DMS114 treated with DMSO at 0.1 percent for 48 hours (cell line): ENCODE data around the gene OR1L8.
"Not testable (repeated sequence)": the region's sequence is repeated elsewhere in the genome, so short reads cannot be mapped to it uniquely, and the experiment has no call there.

Source experiments
- DNase-seq: peaks from one replicate; lab custom pipeline; 2025; ENCODE audit not compliant: unreplicated experiment; lab: John Stamatoyannopoulos, UW

OR1L8 gene

GRCh38 chr9:122583284-122583683 is at the start of gene OR1L8:
Gene OR1L8 (minus strand): TSS chr9:122583384. CDS start chr9:122568477, 14,907 bp downstream.
- DNase-seq = not testable (repeated sequence)

GRCh38 chr9:122619996-122620395 is 36.8 kb upstream of the OR1L8 start:
- DNase-seq = no peak

GRCh38 chr9:122614362-122614761 is 31.2 kb upstream of the OR1L8 start, which contains the start of gene OR1Q1:
Gene OR1Q1 (plus strand): TSS chr9:122614738. CDS start chr9:122614738, 0 bp downstream.
- DNase-seq = no peak

GRCh38 chr9:122609804-122610203 is 26.6 kb upstream of the OR1L8 start:
- no peak for DNase-seq

- DNase-seq = no peak
Observed at GRCh38 chr9:122606587-122606986, 23.4 kb upstream of the OR1L8 start.

GRCh38 chr9:122605691-122606090 is 22.5 kb upstream of the OR1L8 start:
- no peak for DNase-seq

- no peak for DNase-seq
Observed at GRCh38 chr9:122580360-122580759, 2.8 kb downstream of the OR1L8 start.

GRCh38 chr9:122579874-122580273 is 3.3 kb downstream of the OR1L8 start:
- no peak for DNase-seq

- no peak for DNase-seq
Observed at GRCh38 chr9:122572456-122572855, 10.7 kb downstream of the OR1L8 start.

GRCh38 chr9:122567901-122568300 is 15.3 kb downstream of the OR1L8 start:
- DNase-seq = no peak

- no peak for DNase-seq
Observed at GRCh38 chr9:122562134-122562760, 20.9 kb downstream of the OR1L8 start.

- no peak for DNase-seq
Observed at GRCh38 chr9:122561446-122561845, 21.7 kb downstream of the OR1L8 start.

- DNase-seq = no peak
Observed at GRCh38 chr9:122552812-122553211, 30.4 kb downstream of the OR1L8 start, which contains the start of gene OR1N2. Gene OR1N2 (plus strand): TSS chr9:122553112. CDS start chr9:122553212, 100 bp downstream.

GRCh38 chr9:122551371-122551770 is 31.8 kb downstream of the OR1L8 start:
- no peak for DNase-seq

GRCh38 chr9:122546196-122546595 is 37.0 kb downstream of the OR1L8 start:
- no peak for DNase-seq

GRCh38 chr9:122538757-122539156 is 44.4 kb downstream of the OR1L8 start:
- no peak for DNase-seq

GRCh38 chr9:122537066-122537465 is 46.1 kb downstream of the OR1L8 start:
- DNase-seq = not testable (repeated sequence)

- DNase-seq = no peak
Observed at GRCh38 chr9:122536134-122536533, 47.0 kb downstream of the OR1L8 start.

GRCh38 chr9:122531157-122531556 is 52.0 kb downstream of the OR1L8 start:
- DNase-seq = not testable (repeated sequence)

- DNase-seq = no peak
Observed at GRCh38 chr9:122527193-122527592, 56.0 kb downstream of the OR1L8 start, which contains the start of gene OR1N1. Gene OR1N1 (minus strand): TSS chr9:122527293. CDS start chr9:122527293, 0 bp downstream.

GRCh38 chr9:122526602-122527001 is 56.6 kb downstream of the OR1L8 start:
- DNase-seq = no peak

- DNase-seq = no peak
Observed at GRCh38 chr9:122519376-122519775, 63.8 kb downstream of the OR1L8 start.

GRCh38 chr9:122518841-122519240 is 64.3 kb downstream of the OR1L8 start, which contains the start of gene OR1J4:
Gene OR1J4 (plus strand): TSS chr9:122519141. CDS start chr9:122519141, 0 bp downstream.
- DNase-seq = no peak
